Lower leg skin (tissue), 4 donors: ENCODE data around the gene ACP3. TPM values are rescaled to one million over a fixed set of nuclear protein-coding genes. Genes with fewer than 3 reads are reported as not detected.

Experiments
- DNase-seq, 2 donors: peaks; one replicate each; pipeline ENCODE4 v3.0.0-alpha.2; 2019; ENCODE audit warnings: low spot score in 2 of 2
- H3K4me3 ChIP-seq: fragments of 200-600 bp; sonication (generic); 2 replicates; pipeline ENCODE4 v1.5.1; 2017; ENCODE audit warnings: mild to moderate bottlenecking, low read depth; ENCODE audit not compliant: poor library complexity, severe bottlenecking
- CTCF ChIP-seq, 3 donors: fragments of 450-650 bp; IDR thresholded peaks; one replicate each; pipeline ENCODE4 v1.5.1; 2016; ENCODE audit warnings: antibody characterized with exemption in 3 of 3, mild to moderate bottlenecking in 3 of 3, moderate library complexity in 2 of 3
- POLR2A ChIP-seq, 2 donors: fragments of 450-650 bp; IDR thresholded peaks; one replicate each; pipeline ENCODE4 v1.6.1; 2016 to 2017; ENCODE audit warnings: antibody characterized with exemption in 2 of 2, mild to moderate bottlenecking in 1 of 2, moderate library complexity in 1 of 2
- WGBS, 2 donors: methylation state at CpG; one replicate each; pipeline ENCODE4 v1.1.5; 2018; 5-methylcytosine and 5-hydroxymethylcytosine counted together
- intact Hi-C: fragments of 100-400 bp; cut with DNase I; formaldehyde crosslinking; loops from one replicate; pipeline ENCODE4 v1.15.0; 2023; ENCODE audit warnings: low total_unique reads
- total RNA-seq, 4 donors: library from RNA; depleted of rRNA; stranded (reverse); fragments of >200 nt; gene quantifications; one replicate each; pipeline ENCODE4 v1.1.0, GENCODE V29; 2016

The ACP3 gene
- 100 to 1,000 TPM in 1 of 4 donors, 10 to 100 TPM in 3; 50.0 to 111 (median 73.9) TPM for total RNA-seq

GRCh38 chr3:132317229-132317948 lies at the start of gene ACP3:
Gene ACP3 (plus strand): TSS chr3:132317407. CDS start chr3:132317457, 50 bp downstream.
- 11 to 15% methylated on average over 6 of the region's 6 CpGs for WGBS, 2 donors
- DNase-seq, result peak in 1 of 2 donors; percentile 37
- TF ChIP-seq CTCF (IDR thresholded peaks at IDR 0.05) (no peak), POLR2A (IDR thresholded peaks at IDR 0.05) (no peak)
- no peak within 1 kb of the TSS for H3K4me3 ChIP-seq
- intact Hi-C loops, result no loop called here

- DNase-seq, result no peak
- intact Hi-C loops, result no loop called here
Measured at GRCh38 chr3:132268956-132269355, 48.3 kb upstream of the ACP3 start.

GRCh38 chr3:132273036-132273435 lies 44.2 kb upstream of the ACP3 start:
- intact Hi-C loops, result no loop called here
- TF ChIP-seq POLR2A (IDR thresholded peaks at IDR 0.05) (no peak), CTCF (IDR thresholded peaks at IDR 0.05) (no peak)
- H3K4me3 ChIP-seq, result no peak overlapping the region
- WGBS, 2 donors, result 62 to 65% methylated on average over 6 of the region's 6 CpGs
- DNase-seq, result no peak

More at GRCh38 chr3:132268956-132269355, 48.3 kb upstream of the ACP3 start:
- H3K4me3 ChIP-seq, result no peak overlapping the region
- no peak for TF ChIP-seq CTCF (IDR thresholded peaks at IDR 0.05)
- no peak for TF ChIP-seq POLR2A (IDR thresholded peaks at IDR 0.05)
- 80 to 86% methylated on average over 2 of the region's 2 CpGs for WGBS, 2 donors

GRCh38 chr3:132276228-132276906 lies 40.8 kb upstream of the ACP3 start:
- intact Hi-C loops, result no loop called here
- WGBS, 2 donors, result 91% methylated on average over 5 of the region's 5 CpGs
- H3K4me3 ChIP-seq, result no peak overlapping the region
- TF ChIP-seq POLR2A (IDR thresholded peaks at IDR 0.05) (no peak), CTCF (IDR thresholded peaks at IDR 0.05) (no peak)
- DNase-seq, result no peak

- H3K4me3 ChIP-seq, result no peak overlapping the region
- TF ChIP-seq CTCF (IDR thresholded peaks at IDR 0.05), result no peak
- no peak for TF ChIP-seq POLR2A (IDR thresholded peaks at IDR 0.05)
- DNase-seq, result no peak
- 65 to 77% methylated on average over 2 of the region's 2 CpGs for WGBS, 2 donors
- intact Hi-C loops, result no loop called here
Measured at GRCh38 chr3:132279030-132279429, 38.2 kb upstream of the ACP3 start.
